ENCODE data around the gene ADGRL2.

DNA sequence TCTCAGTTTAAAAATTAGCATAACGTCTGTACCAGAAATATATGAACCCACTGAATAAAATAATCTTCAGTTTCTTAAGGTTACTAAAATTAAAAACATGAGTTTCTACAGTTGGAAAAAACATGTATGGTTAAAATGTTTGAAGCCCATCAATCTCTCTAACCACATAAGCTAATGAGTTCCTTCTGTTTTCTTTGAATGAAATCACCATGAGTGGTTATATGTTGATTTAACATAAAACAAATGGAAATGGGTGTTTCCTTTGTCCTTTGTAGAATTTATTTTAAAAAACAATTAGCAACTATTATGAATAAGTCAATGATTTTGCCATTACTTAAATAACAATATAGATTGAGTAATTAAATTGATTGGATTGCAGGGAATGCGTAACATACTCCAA, 3.0 kb upstream of the ADGRL2 start:
- no peak for TF ChIP-seq CTCF (IDR thresholded peaks at IDR 0.05)
- no peak for TF ChIP-seq ZFX (IDR thresholded peaks at IDR 0.05; ENCODE audit: borderline replicate concordance)

All from 22Rv1 (cell line).